GM19351 (cell line): Measurements from ENCODE around the gene C1R.

Experiments used
- ATAC-seq: cut with Tn5 transposase; IDR thresholded peaks from one replicate; pipeline ENCODE4 v1.9.1; 2021; ENCODE audit warnings: mild to moderate bottlenecking, moderate library complexity; ENCODE audit not compliant: unreplicated experiment

The C1R gene

GRCh38 chr12:7100239-7100638 is 8.0 kb upstream of the C1R start:
- no peak for ATAC-seq

- no peak for ATAC-seq
Measured at GRCh38 chr12:7099290-7099996, 7.2 kb upstream of the C1R start.

- no peak for ATAC-seq
Measured at GRCh38 chr12:7096979-7097378, 4.7 kb upstream of the C1R start.

GRCh38 chr12:7096006-7096932 is 4.0 kb upstream of the C1R start:
- no peak for ATAC-seq

- ATAC-seq: no peak
Measured at GRCh38 chr12:7093892-7094291, 1.6 kb upstream of the C1R start.

- ATAC-seq: no peak
Measured at GRCh38 chr12:7093486-7093885, 1.2 kb upstream of the C1R start.

GRCh38 chr12:7092986-7093460 is 778 bp upstream of the C1R start:
- no peak for ATAC-seq

GRCh38 chr12:7091660-7092228 is 501 bp downstream of the C1R start:
- ATAC-seq: no peak

- no peak for ATAC-seq
Measured at GRCh38 chr12:7091171-7091570, 1.1 kb downstream of the C1R start.

- ATAC-seq: no peak
Measured at GRCh38 chr12:7090222-7090998, 1.8 kb downstream of the C1R start.

- ATAC-seq: no peak
Measured at GRCh38 chr12:7089196-7089871, 2.9 kb downstream of the C1R start.

- ATAC-seq: no peak
Measured at GRCh38 chr12:7083125-7083524, 9.1 kb downstream of the C1R start.

GRCh38 chr12:7081037-7081436 is 11.2 kb downstream of the C1R start:
- no peak for ATAC-seq

GRCh38 chr12:7079826-7080125 is 12.5 kb downstream of the C1R start:
- ATAC-seq: no peak

- ATAC-seq: no peak
Measured at GRCh38 chr12:7078163-7078562, 14.1 kb downstream of the C1R start.

- ATAC-seq: no peak
Measured at GRCh38 chr12:7076493-7076892, 15.8 kb downstream of the C1R start.

GRCh38 chr12:7075939-7076338 is 16.3 kb downstream of the C1R start:
- ATAC-seq: no peak

- ATAC-seq: no peak
Measured at GRCh38 chr12:7075518-7075917, 16.7 kb downstream of the C1R start.

- ATAC-seq: no peak
Measured at GRCh38 chr12:7073946-7074345, 18.3 kb downstream of the C1R start.

GRCh38 chr12:7072554-7072953 is 19.7 kb downstream of the C1R start:
- ATAC-seq: no peak

GRCh38 chr12:7072035-7072434 is 20.2 kb downstream of the C1R start:
- ATAC-seq: no peak
